ENCODE measurements around the gene TTC21A. TPM values are rescaled to one million over a fixed set of nuclear protein-coding genes. Genes with fewer than 3 reads are reported as not detected.
A peak's percentile ranks its signal among the peaks of the same experiment; 100 is the strongest.

The TTC21A gene
- total RNA-seq, 3 donors from 2014 or later: 5.9 to 16.1 (median 13.1) TPM

- DNase-seq (ENCODE audit: low spot score in 2 of 2): no peak
- Histone ChIP-seq H3K27me3 (no peaks in the 10 kb centered on the region), H3K36me3 (no peaks in the 10 kb centered on the region), H3K4me1 (peaks cover 0 to 11% of the 10 kb centered on the region in 2 donors), H3K27ac (peak overlapping the region; percentile 81), H3K9me3 (no peaks in the 10 kb centered on the region), H3K4me3 (no peak overlapping the region)
- intact Hi-C loops (cut with DNase I; ENCODE audit: low total_unique reads): no loop called here
- TF ChIP-seq POLR2AphosphoS5 (IDR thresholded peaks at IDR 0.05): no peak
- TF ChIP-seq, protein P1, sequence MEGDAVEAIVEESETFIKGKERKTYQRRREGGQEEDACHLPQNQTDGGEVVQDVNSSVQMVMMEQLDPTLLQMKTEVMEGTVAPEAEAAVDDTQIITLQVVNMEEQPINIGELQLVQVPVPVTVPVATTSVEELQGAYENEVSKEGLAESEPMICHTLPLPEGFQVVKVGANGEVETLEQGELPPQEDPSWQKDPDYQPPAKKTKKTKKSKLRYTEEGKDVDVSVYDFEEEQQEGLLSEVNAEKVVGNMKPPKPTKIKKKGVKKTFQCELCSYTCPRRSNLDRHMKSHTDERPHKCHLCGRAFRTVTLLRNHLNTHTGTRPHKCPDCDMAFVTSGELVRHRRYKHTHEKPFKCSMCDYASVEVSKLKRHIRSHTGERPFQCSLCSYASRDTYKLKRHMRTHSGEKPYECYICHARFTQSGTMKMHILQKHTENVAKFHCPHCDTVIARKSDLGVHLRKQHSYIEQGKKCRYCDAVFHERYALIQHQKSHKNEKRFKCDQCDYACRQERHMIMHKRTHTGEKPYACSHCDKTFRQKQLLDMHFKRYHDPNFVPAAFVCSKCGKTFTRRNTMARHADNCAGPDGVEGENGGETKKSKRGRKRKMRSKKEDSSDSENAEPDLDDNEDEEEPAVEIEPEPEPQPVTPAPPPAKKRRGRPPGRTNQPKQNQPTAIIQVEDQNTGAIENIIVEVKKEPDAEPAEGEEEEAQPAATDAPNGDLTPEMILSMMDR (IDR thresholded peaks at IDR 0.05): no peak
- TF ChIP-seq POLR2A (IDR thresholded peaks at IDR 0.05): no peak
These were observed 26.8 kb downstream of the TTC21A start for GRCh38 chr3:39134305-39134704.

DNA sequence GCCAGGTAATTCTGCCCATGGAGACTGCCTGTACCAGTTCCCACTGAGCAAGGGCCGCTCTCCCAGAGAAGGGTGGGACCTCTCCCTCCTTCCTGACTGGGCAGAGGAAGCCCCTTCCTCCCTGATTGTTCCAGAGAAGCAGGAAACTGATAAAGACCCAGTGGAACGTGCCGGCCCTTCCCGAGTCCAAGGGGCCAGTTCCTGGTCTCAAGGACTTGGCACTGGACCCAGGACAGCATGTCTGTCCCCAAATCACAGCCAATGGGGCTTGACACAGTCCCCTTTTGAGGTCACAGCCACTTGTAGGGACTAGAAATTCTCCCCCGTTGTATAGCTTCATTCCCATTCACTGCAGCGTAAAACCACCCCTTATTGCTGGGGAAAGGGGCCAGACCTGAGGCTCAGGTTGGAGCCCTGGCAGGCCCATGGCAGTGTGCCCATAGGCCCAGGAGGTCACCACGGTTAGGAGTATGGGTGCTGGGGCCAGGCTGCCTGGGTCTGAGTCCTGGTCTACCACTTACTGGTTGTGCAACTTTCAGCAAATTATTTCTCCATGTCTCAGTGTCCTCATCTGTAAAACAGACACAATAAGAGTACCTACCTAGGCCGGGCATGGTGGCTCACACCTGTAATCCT, 27.8 kb downstream of the TTC21A start:
- Histone ChIP-seq H3K4me3 (no peak overlapping the region), H3K27me3 (no peaks in the 10 kb centered on the region), H3K36me3 (no peaks in the 10 kb centered on the region), H3K4me1 (peaks cover 0 to 20% of the 10 kb centered on the region in 2 donors), H3K9me3 (no peaks in the 10 kb centered on the region), H3K27ac (peak overlapping the region; percentile 81)
- intact Hi-C loops (cut with DNase I; ENCODE audit: low total_unique reads): no loop called here
- no peak for DNase-seq (ENCODE audit: low spot score in 2 of 2)
- TF ChIP-seq POLR2AphosphoS5 (IDR thresholded peaks at IDR 0.05): no peak
- TF ChIP-seq, protein P1 (IDR thresholded peaks at IDR 0.05): no peak

DNA sequence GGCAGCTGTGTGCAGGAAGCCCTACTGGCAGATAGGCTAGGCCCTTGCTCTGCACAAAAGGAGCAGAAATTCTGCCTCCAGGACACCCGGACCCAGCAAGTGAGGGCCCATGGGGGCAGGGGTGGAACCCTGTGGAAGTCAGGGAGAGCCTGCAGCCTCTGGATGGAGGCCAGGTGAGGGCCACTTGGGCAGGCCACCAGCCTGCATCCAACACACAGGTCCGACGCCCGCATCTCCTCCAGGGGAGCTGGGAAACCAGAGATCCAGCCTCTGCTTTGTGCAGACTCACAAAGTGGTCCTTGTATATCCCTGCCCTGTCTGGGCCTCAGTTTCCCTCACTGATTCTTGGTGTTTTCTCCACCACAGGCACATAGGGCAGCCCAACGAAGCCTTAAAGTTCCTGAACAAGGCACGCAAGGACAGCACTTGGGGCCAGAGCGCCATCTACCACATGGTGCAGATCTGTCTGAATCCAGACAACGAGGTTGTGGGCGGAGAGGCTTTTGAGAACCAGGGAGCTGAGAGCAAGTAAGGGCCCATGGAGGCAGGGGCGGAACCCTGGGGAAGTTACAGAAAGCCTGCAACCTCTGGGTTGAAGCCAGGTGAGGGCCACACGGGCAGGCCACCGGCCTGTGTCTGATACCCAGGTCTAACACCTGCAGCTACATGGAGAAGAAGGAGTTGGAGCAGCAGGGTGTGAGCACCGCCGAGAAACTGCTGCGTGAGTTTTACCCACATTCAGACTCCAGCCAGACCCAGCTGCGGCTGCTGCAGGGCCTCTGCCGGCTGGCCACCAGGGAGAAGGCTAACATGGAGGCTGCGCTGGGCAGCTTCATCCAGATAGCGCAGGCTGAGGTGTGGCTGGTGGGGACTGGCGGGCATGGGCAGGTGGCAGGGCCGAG, 29.3 kb downstream of the TTC21A start:
- H3K4me3 ChIP-seq: no peak overlapping the region
- peaks cover 0 to 33% of the 10 kb centered on the region in 2 donors for H3K4me1 ChIP-seq
- no peaks in the 10 kb centered on the region for H3K36me3 ChIP-seq
- no peaks in the 10 kb centered on the region for H3K27me3 ChIP-seq
- H3K9me3 ChIP-seq: no peaks in the 10 kb centered on the region
- intact Hi-C loops (cut with DNase I; ENCODE audit: low total_unique reads): no loop called here
- no peak for DNase-seq (ENCODE audit: low spot score in 2 of 2)
- no peak for TF ChIP-seq POLR2A (IDR thresholded peaks at IDR 0.05)
- TF ChIP-seq, protein P1 (IDR thresholded peaks at IDR 0.05): no peak
- no peak for TF ChIP-seq POLR2AphosphoS5 (IDR thresholded peaks at IDR 0.05)
- H3K27ac ChIP-seq: no peak overlapping the region

DNA sequence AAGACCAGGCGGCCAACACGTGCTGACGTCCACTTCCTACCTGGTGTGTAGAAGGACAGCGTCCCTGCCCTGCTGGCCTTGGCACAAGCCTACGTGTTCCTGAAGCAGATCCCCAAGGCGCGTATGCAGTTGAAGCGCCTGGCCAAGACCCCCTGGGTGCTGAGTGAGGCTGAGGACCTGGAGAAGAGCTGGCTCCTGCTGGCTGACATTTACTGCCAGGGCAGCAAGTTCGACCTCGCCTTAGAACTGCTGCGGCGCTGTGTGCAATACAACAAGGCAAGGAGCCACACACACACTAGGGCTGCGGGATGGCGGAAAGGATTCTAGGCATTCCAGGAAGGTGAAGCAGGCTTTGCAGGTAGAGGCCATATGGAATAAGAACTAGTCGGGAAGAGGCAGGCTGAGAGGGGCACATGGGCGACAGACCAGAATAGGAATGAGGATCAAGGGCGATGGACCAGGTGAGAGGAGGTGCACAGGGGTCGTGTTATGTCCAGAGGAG, 30.0 kb downstream of the TTC21A start:
- no peak overlapping the region for H3K27ac ChIP-seq
- no peak overlapping the region for H3K4me3 ChIP-seq
- peaks cover 4 to 40% of the 10 kb centered on the region in 2 donors for H3K4me1 ChIP-seq
- no peaks in the 10 kb centered on the region for H3K36me3 ChIP-seq
- H3K27me3 ChIP-seq: no peaks in the 10 kb centered on the region
- intact Hi-C loops (cut with DNase I; ENCODE audit: low total_unique reads): no loop called here
- TF ChIP-seq, protein P1 (IDR thresholded peaks at IDR 0.05): no peak
- TF ChIP-seq POLR2A (IDR thresholded peaks at IDR 0.05) (no peak), POLR2AphosphoS5 (IDR thresholded peaks at IDR 0.05) (no peak)
- DNase-seq (ENCODE audit: low spot score in 2 of 2): no peak
- H3K9me3 ChIP-seq: no peaks in the 10 kb centered on the region

All from breast epithelium (tissue), 4 donors.